Measurements from ENCODE around the gene TSPAN4. TPM values are rescaled to one million over a fixed set of nuclear protein-coding genes. Genes with fewer than 3 reads are reported as not detected.

Gene TSPAN4
- total and polyA plus RNA-seq, 2 donors (not counting 1 experiment from before 2014, with no cell fraction given) = 2.9 to 7.4 TPM

DNA sequence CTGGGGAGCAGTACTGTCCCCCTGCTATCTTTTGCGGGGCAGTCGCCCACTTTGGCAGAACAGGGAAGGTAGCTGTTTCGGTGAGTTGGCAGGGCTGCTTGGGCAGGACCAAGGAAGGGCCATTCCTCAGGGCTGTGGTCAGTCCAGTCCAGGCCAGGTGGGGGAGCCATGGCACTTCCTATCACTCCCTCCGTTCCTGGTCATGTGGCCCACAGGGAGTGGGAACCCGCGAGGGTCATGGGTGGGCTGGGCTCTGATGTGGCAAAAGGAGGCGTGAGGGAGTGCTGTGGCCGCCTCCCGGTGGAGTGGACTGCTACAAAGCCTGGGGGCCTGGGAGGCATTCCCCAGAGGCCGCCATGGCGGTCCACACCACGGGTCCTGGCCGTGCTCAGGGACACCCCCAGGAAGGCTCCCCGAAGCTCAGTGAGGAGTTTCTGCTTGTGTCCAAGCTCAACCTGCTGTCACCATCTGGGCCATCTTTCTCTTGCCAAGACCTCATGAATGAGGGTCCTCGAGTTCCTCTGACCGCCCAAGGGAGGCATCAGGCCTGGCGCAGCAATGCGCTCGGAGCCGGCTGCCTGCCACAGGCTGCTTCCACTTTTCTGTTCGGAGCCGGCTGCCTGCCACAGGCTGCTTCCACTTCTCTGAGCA lies 56.0 kb downstream of the TSPAN4 start:
- Histone ChIP-seq H2AFZ (ENCODE audit: insufficient read depth, low read depth, low read length, poor library complexity, severe bottlenecking) (no peak overlapping the region), H3K4me1 (ENCODE audit: control insufficient read depth in 2 of 2, insufficient read depth in 2 of 2, low read length in 2 of 2) (no peaks in the 10 kb centered on the region), H3K9ac (ENCODE audit: low read length) (no peak overlapping the region), H3K9me3 (ENCODE audit: control extremely low read depth in 1 of 3, control insufficient read depth in 2 of 3, insufficient read depth in 1 of 3, low read length in 2 of 3) (no peaks in the 10 kb centered on the region), H3K27me3 (replicated peaks in 1 of 4; ENCODE audit: control extremely low read depth in 1 of 4, control insufficient read depth in 3 of 4, insufficient read depth in 4 of 4, low read length in 3 of 4) (no peaks in the 10 kb centered on the region), H3K4me3 (ENCODE audit: control extremely low read depth in 1 of 5, extremely low read depth in 1 of 5, insufficient read depth in 1 of 5, low read depth in 2 of 5, low read length in 4 of 5) (no peak overlapping the region), H3K36me3 (replicated peaks in 1 of 2; ENCODE audit: control extremely low read depth in 1 of 2, control insufficient read depth in 1 of 2, extremely low read depth in 1 of 2, insufficient read depth in 2 of 2, low read length in 1 of 2) (peaks cover 0 to 49% of the 10 kb centered on the region in 2 experiments), H3K4me2 (replicated peaks; ENCODE audit: low read depth, low read length, poor library complexity, severe bottlenecking) (no peak overlapping the region), H4K20me1 (ENCODE audit: control insufficient read depth, insufficient read depth, low read length, poor library complexity, severe bottlenecking) (peaks cover 2% of the 10 kb centered on the region), H3K79me2 (ENCODE audit: control insufficient read depth, insufficient read depth, low read length) (peaks cover 2% of the 10 kb centered on the region), H3K27ac (ENCODE audit: low read length in 2 of 2) (no peak overlapping the region)
- TF ChIP-seq, protein P1, sequence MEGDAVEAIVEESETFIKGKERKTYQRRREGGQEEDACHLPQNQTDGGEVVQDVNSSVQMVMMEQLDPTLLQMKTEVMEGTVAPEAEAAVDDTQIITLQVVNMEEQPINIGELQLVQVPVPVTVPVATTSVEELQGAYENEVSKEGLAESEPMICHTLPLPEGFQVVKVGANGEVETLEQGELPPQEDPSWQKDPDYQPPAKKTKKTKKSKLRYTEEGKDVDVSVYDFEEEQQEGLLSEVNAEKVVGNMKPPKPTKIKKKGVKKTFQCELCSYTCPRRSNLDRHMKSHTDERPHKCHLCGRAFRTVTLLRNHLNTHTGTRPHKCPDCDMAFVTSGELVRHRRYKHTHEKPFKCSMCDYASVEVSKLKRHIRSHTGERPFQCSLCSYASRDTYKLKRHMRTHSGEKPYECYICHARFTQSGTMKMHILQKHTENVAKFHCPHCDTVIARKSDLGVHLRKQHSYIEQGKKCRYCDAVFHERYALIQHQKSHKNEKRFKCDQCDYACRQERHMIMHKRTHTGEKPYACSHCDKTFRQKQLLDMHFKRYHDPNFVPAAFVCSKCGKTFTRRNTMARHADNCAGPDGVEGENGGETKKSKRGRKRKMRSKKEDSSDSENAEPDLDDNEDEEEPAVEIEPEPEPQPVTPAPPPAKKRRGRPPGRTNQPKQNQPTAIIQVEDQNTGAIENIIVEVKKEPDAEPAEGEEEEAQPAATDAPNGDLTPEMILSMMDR (IDR thresholded peaks at IDR 0.05) = no peak
- TF ChIP-seq EZH2 (IDR thresholded peaks at IDR 0.05; ENCODE audit: borderline replicate concordance, insufficient read depth, low read depth, low read length, poor library complexity, severe bottlenecking) = no peak
- intact Hi-C loops (cut with micrococcal nuclease) = no loop called here
- Mint-ChIP-seq H3K4me3 (no peak overlapping the region), H3K27me3 (no peaks in the 10 kb centered on the region), H3K27ac (no peak overlapping the region), H3K9me3 (ENCODE audit: insufficient read depth) (no peaks in the 10 kb centered on the region), H3K4me1 (no peaks in the 10 kb centered on the region)
- no peak for ATAC-seq (ENCODE audit: low read depth)
- ChIA-PET CTCF (interaction anchor here (1.2 kb wide), 1 partner anchor 50 kb away, joined by 3 read pairs; no protein-coding TSS in a partner anchor), POLR2A (no interaction called here)
- no peak for DNase-seq
- 96% methylated on average over 19 of the region's 22 CpGs for WGBS (ENCODE audit: insufficient coverage)

DNA sequence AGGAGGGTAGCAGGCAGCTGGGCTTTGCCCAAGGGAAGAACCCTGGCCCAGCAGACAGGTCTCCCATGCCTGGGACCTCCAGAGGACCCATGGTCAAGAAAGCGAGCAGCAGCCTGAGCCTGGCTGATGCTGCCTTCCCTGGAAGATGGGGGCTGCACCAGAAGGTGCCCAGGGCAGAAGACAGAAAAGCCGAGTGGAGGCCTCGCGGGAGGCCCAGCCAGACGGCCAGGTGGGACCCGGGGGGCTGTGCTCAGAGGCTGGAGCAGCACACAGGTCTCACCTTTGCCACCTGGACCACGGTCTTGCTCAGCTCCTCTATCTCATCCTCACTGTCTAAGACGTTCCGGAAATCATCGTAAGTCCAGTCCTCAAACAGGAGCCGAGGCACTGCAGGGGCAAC lies 57.1 kb downstream of the TSPAN4 start:
- intact Hi-C loops (cut with micrococcal nuclease) = no loop called here
- no peak overlapping the region for H3K4me2 ChIP-seq (replicated peaks; ENCODE audit: low read depth, low read length, poor library complexity, severe bottlenecking)
- no peaks in the 10 kb centered on the region for H3K9me3 ChIP-seq (ENCODE audit: control extremely low read depth in 1 of 3, control insufficient read depth in 2 of 3, insufficient read depth in 1 of 3, low read length in 2 of 3)
- Mint-ChIP-seq H3K4me3 (no peak overlapping the region), H3K4me1 (no peaks in the 10 kb centered on the region), H3K27ac (no peak overlapping the region), H3K9me3 (ENCODE audit: insufficient read depth) (no peaks in the 10 kb centered on the region), H3K27me3 (no peaks in the 10 kb centered on the region)
- no peak overlapping the region for H3K9ac ChIP-seq (ENCODE audit: low read length)
- DNase-seq = no peak
- ChIA-PET POLR2A (no interaction called here), CTCF (no interaction called here)
- no peaks in the 10 kb centered on the region for H3K27me3 ChIP-seq (replicated peaks in 1 of 4; ENCODE audit: control extremely low read depth in 1 of 4, control insufficient read depth in 3 of 4, insufficient read depth in 4 of 4, low read length in 3 of 4)
- H3K36me3 ChIP-seq (replicated peaks in 1 of 2; ENCODE audit: control extremely low read depth in 1 of 2, control insufficient read depth in 1 of 2, extremely low read depth in 1 of 2, insufficient read depth in 2 of 2, low read length in 1 of 2) = peaks cover 0 to 60% of the 10 kb centered on the region in 2 experiments
- TF ChIP-seq, protein P1 (IDR thresholded peaks at IDR 0.05) = no peak
- TF ChIP-seq EZH2 (IDR thresholded peaks at IDR 0.05; ENCODE audit: borderline replicate concordance, insufficient read depth, low read depth, low read length, poor library complexity, severe bottlenecking) = no peak
- peaks cover 13% of the 10 kb centered on the region for H3K79me2 ChIP-seq (ENCODE audit: control insufficient read depth, insufficient read depth, low read length)
- H2AFZ ChIP-seq (ENCODE audit: insufficient read depth, low read depth, low read length, poor library complexity, severe bottlenecking) = no peak overlapping the region
- H3K27ac ChIP-seq (ENCODE audit: low read length in 2 of 2) = no peak overlapping the region
- WGBS (ENCODE audit: insufficient coverage) = 94% methylated on average over 11 of the region's 11 CpGs
- H4K20me1 ChIP-seq (ENCODE audit: control insufficient read depth, insufficient read depth, low read length, poor library complexity, severe bottlenecking) = peaks cover 13% of the 10 kb centered on the region
- no peak for ATAC-seq (ENCODE audit: low read depth)
- no peak overlapping the region for H3K4me3 ChIP-seq (ENCODE audit: control extremely low read depth in 1 of 5, extremely low read depth in 1 of 5, insufficient read depth in 1 of 5, low read depth in 2 of 5, low read length in 4 of 5)
- H3K4me1 ChIP-seq (ENCODE audit: control insufficient read depth in 2 of 2, insufficient read depth in 2 of 2, low read length in 2 of 2) = no peaks in the 10 kb centered on the region
